Measurements from ENCODE around the gene LNX2.
"Not testable (repeated sequence)": the region's sequence is repeated elsewhere in the genome, so short reads cannot be mapped to it uniquely, and the experiment has no call there.

Gene LNX2

DNA sequence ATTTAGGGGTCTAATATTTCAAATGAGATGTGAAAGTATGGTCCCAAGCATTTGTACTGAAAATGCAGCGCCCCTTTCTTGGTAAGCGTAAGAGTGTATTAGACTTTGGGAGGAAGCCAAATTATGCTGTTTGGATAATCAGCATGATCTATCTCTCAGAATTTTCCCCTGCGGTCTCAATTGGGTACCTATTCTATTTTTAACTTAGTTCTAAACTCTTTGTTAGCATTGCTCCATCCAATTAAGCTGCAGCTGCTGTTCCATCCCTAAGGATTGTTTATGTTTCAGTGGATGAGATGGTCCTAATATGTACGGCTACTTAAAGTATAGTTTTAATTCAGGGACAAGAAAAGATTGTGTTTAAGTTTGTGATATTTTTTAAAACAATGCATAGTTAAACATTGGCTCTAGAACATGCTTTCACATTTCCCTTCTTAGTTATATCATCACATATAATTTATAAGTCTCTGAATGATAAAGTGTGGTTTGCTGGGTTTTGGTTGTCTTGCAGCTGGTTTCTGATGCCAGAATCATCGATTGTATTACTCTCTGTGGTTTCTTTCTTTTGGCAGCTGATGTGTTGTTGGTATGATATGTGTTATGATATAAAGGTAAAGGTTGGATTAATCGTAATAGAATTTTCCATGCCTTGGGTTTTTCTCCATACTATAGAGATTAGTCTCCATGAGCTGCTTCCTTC, 16.4 kb upstream of the LNX2 start:
- no peak for DNase-seq

DNA sequence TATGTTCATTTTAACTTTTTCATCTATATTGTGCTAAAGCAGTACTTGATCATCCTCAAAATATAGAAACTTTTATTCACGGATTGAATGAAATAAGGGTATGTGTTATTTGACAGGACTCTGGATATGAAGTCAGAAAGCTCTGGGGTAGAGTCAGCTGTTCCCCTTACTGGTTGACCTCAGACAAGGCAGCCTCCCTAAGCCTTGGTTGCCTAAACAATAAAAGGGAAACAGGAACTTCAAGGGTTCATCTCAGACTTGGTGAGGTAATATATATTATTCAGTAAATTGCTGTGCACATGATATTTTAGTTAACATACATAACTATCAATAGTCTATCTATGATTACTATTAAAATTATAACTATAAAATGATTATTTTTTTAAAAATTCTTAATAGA, 14.9 kb upstream of the LNX2 start:
- DNase-seq: no peak

DNA sequence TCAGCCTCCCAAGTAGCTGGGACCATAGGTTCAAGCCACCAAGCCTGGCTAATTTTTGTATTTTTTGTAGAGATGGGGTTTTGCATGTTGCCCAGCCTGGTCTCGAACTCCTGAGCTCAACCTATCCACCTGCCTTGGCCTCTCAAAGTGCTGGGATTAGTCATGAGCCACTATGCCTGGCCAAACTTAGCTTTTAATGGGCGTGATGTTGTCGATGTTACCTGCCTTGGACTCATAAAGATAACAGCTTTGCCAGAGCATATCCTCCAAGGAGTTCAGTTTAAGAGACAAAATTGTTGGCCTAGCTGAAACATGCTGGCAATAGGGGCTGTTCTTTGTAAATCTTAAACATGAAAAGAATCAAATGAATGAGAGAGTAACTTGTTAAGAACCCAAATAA, 14.5 kb upstream of the LNX2 start:
- no peak for DNase-seq

DNA sequence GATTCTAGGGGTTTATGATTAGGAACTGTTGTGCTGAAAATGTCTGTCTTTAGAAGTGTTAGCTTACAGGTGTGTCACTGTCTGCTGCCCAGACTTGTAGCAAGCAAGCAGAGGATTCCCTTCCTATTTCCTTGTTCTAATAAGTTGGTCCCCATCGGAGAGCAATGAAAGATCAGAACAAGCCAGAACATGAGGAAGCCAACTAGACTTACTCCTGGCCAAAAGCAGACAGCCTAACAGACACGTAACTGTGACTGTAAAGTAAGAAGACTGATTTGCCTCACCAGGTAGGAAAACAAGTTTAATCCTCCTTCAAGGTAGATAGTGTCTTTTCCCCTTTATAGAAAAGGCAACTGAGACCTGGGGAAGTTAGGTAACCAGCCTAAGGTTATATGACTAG, 13.9 kb upstream of the LNX2 start:
- DNase-seq: no peak

DNA sequence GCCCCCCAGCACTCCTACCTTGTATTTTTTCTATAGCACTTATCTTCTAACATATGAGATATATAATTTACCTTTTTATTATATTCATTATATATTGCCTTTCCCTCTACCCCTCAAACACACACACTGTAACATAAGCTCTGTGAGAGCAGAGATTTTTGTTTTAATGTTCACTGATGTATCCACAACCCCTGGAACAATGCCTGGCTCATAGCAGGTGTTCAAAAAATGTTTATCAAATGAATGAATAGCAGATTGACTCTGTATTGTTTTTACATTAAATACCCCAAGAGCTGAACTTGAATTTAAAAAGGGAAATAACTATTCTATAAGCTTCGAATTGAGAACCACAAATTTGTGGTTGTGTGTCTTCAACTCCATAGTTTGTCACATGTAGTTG, 12.3 kb upstream of the LNX2 start:
- no peak for DNase-seq

DNA sequence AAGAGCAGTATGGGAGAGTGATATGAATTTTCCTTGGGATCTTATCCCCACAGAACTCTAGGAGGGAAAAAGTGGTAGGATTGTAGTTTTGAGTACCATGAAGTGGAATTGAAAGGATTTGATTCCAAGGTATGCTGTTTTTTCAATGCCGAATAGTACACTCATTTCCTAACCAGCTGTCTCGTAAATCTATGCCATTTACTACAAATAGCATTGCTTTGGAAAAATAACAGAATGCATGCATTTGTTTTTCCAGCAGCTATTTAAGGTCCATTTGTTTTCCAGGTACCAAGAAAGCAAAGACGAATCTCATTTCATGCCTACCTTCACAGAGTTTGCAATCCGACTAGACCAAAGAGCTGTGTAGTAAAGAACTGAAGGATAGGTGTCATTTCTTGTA, 11.9 kb upstream of the LNX2 start:
- no peak for DNase-seq

DNA sequence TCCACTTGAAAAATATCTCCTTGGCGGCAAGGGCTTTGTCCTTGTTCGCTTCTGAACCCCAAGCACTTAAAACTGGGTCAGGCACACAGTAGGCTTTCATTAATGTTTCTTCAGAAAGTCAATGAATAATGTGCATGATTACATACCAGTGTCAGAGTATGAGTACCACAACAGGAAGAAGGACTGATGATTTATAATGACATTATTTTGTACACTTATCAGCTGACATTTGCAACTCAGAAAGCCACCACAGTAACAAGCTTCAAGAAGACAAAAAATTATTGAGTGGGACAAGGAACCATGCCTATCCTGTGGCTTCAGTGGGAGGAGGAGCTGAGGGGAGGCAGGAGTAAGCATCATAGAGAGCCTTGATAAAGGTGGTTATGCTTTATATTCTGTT, 11.3 kb upstream of the LNX2 start:
- DNase-seq: no peak

DNA sequence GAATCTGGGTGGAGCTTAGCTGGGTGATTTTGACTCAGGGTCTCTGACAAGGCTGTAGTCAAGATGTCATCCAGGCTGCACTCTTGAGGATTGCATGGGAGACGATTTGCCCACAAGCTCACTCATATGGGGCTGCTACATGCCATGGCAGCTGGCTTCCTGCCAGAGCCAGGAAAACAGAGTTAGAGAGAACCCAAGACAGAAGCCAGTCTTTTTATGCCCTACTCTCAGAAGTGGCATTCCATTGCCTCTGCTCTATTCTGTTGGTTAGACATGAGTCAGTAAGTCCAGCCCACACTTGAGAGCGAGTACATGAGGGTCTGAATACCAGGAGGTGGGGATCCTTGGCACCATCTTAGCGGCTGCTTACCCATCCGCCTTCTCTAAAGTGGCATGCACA, 10.8 kb upstream of the LNX2 start:
- no peak for DNase-seq

DNA sequence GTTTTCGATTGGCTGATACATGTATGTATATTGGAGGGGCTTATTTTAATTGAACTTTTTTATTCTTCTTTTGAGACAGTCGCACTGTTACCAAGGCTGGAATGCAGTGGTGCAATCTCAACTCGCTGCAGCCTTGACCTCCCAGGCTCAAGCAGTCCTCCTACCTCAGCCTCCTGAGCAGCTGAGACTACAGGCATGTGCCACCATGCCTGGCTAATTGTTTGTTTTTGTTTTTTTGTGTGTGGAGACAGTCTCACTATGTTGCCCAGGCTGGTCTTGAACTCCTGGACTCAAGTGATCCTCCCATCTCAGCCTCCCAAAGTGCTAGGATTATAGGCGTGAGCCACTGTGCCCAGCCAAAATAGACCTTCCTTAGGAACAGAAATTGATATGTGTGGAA, 8.4 kb upstream of the LNX2 start:
- not testable (repeated sequence) for DNase-seq

DNA sequence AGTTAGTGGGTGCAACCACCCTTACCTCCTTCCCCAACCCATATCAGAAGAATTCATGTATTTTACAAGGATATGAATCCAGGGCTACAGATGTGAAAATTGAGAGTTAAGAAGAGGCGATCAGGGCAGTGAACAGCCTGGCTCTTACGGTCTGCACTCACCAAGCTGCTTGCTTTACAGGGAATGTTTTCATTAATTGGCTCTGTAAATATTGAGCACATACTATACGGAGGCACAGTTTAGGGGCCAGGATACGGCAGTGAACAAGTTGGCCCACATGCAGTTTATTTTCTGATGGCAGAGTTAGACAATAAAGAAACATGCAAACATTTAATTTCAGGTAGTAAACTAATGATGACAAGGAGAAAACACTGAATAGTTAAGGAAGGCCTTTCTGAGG, 7.8 kb upstream of the LNX2 start:
- DNase-seq: no peak

DNA sequence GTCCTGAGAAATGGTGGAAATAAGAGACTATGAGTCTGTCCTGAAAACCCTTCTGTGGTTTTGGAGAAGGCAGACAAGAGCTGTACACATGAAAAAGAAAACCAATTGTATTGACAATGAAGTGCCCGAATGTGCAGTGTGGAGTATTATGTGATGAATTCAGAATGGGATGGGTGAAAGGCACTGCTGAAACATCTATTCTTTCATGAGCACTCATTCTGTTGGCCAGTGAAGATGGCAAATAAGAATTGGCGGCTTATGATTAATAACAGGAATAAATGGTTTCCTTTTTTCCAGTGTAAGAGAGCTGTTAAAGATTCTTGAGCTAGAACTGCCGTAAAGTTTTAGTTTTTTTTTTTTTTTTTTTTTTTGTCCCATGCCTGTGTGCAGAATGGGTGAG, 7.1 kb upstream of the LNX2 start:
- no peak for DNase-seq

DNA sequence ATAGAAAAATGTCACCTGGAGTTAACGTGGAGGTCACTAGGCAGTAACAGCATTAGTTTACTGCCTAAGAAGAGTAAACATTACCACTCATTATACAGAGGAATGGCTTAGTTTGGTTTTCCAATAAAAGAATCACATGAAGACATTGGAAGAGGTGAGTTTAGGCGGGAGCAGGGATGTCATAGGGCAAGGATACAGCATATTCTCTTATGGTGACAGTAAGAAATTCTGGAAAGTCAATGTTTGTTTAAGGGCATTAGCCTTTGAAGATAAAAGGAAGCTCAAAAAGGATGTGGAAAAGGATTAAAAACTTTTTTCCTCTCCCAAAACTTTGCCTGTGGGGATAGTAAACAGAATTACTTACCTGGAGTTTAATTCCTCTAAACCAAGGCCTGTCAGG, 5.5 kb upstream of the LNX2 start:
- no peak for DNase-seq

DNA sequence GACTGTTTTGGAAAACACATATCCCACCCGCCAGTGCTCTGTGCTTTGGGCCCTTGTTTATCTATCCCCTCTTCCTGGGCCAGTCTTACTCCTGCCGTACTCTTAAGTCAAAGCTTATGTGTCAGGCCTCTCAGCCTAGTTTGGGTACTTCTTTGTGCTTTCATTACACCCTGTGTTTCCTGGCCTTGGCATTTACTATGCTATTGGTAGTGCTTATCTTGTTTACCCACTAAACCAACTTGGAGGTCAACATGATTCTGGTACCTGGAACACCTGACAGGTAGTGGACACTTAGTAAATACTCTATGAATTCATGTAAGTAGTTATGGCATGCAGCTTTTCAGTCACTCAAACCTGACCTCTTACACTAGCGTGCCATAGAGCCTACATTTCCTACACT, 3.7 kb upstream of the LNX2 start:
- DNase-seq: no peak

DNA sequence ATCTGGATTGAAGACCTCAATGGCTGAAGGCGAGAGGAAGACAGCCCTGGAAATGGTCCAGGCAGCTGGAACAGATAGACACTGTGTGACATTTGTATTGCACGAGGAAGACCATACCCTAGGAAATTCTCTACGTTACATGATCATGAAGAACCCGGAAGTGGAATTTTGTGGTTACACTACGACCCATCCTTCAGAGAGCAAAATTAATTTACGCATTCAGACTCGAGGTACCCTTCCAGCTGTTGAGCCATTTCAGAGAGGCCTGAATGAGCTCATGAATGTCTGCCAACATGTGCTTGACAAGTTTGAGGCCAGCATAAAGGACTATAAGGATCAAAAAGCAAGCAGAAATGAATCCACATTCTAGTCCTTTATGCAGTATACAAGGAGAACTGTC, 2.6 kb upstream of the LNX2 start:
- no peak for DNase-seq

DNA sequence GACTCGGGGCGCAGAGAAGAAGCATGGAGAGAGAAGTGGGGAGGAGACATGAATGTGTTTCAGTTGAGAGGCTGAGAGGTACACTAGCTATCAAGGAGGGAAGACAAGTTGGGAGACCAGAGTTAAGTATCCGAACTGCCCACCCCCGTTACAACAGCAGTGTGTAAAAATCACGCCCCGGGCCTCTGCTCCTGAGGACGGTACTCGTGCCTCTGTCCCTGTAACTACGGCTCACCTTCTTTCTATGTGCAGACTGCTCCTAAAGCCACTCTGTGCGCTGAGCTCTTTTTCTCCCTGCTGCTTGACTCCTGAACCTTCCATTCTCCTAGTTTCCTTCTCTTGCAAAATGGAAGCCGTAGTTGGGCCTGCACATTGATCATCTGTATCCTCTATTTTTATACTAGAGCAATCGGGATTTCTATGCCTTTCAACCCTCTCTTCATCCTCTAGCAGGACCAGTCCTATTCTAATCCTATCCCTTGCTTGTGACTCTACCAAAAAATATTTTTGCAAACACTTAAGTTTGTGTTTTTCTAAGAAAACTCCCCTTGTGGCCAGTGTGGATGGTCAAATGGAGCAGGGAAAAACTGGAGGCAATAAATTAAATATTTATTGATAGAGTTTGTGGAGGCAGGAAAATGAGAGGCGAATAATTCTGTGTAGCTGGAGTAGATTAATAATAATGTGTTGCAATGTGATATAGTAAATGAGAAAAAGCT, 1.9 kb upstream of the LNX2 start:
- no peak for DNase-seq

DNA sequence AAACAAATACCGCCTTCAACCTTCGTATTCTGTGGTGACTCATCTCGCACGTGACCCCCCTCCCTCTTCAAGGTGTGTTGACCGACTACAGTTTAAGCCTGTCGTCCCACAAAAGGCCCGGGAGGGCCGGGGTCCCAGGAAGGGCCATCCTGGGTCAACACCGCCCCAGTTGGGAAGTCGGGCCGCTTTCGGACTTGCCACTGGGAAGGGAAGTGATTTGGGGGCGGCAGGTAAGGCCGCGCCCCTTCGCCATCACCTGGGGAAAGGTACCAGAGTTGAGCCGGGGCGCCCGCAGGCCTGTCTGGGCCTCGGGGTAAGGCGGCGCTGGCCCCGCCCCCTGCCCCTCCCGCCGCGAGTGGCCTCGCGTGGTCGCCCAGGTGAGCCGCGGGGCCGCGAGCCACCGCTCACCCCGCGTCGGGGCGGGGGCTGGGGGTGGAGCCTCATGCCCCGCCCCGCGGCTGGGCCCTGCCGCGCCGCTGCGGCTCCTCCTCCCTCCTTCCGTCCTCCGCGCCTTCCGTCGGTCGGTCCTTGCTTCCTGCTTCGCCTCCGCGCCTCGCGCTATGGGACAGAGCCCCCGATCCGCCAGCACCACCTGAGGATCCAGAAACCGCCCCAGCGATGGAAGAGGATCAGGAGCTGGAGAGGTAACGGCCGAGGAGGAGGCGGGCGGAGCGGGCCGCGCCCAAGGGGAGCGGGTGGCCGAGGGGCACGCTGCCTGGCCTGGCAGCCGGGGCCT, 1.2 kb upstream of the LNX2 start, which contains the start of gene POLR1D:
TSS of gene POLR1D (plus strand) at position 527 of the 736 bp plus-strand sequence. CDS start at position 619, 92 bp downstream.
- DNase-seq: peak; percentile 77

DNA sequence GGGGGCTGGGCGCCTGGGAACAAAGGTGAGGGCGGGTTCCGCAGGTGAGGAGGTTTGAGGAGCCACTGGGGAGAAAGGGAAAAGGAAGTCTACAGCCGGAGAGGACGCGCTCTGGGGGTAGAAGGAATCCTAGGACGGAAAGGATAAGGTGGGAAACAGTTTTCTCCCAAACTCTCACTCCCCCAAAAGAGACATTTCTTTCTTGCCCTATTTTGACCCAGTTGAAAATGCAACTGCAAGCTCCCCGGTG, 712 bp upstream of the LNX2 start:
- no peak for DNase-seq

DNA sequence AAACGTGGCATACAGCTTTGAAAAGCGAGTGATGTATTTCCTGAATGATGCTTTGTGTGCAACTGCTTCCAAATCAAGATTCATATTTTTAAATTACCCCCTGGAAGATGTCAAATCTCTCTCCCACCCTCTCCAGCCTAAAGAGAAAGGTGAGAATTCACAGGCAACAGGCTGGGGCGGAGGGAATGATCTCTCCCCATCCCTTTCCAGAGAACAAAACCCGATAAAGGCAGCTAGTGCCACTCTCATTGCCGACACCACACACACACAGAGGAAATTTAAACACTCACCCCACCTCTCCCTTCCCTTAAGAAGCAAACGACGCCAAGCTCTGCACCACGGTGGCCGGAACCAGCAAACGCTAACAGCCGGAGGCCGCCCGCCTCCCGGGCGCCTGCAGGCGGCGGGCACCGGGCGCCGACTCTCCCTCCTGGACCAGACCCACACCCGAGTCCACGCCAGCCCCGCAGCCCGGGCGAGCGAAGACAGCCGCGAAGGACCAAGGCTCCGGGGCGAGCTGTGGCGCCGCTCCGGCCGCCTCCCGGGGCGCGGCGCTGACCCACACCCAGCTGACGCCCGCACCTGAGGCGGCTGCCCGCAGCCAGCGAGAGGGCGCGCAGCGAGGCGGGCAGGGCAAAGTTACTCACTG, 477 bp downstream of the LNX2 start:
- DNase-seq: peak; percentile 22

DNA sequence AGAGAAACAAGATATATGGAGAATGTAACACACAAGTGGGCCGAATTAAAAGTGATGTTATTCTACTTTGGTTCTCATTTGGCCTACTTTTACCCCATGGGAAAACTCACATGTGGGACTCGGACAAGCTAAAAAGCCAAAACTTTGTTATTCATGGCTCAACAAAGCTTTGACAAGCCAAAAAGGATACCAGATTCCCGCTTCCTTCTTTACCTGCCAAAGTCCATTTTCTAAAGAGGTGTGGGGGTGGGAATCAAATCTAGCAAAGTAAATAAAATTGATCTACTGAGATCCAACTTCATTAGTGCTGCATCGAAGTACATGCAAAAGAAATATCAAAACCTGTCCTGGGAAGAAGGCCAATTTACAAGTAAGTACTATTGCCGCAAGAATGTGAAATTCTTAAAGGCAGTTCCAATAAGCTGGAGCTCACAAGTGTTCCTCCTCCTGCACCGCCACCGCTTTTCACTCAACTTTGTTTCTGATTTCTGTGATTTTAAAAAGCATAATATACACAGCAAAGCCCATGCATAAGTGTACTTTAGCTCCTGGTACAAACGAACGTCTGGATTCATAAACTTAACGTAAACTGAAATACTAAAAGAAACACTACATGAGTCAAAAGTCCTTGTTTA, 1.1 kb downstream of the LNX2 start:
- no peak for DNase-seq

DNA sequence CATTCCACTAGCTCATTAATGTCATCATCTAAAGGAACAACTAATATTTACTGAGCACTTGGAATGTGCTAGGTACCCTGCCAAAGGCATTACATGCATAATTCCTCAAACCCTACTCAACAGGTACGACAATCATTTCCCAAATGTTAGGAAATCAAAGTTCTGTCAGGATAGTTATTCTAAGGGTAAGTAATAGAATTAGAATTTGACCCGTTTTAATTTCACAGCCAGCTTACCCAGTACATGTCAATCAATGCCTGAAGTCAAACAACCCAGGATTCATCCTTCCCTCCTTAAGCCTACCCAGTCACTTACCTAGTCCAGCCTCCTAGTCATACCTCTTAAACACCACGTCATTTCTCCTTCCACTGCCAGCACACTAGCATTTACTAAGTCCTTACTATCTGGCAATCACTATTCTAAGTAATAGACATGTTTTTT, 2.4 kb downstream of the LNX2 start:
- DNase-seq: no peak

DNA sequence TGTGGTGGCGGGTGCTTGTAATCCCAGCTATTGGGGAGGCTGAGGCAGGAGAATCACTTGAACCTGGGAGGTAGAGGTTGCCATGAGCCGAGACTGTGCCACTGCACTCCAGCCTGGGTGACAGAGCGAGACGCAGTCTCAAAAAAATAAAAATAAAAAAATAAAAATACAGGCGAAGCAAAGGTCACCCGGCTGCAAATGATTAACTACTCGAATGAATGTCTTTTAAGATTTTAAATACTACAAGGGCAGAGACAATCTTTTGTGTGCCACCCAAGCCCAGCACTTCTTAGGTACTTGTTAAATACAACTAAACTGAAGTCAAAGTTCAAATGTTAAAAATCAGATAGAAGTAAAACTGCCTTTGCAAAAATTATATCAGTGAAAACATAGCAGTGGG, 6.7 kb downstream of the LNX2 start:
- DNase-seq: no peak

DNA sequence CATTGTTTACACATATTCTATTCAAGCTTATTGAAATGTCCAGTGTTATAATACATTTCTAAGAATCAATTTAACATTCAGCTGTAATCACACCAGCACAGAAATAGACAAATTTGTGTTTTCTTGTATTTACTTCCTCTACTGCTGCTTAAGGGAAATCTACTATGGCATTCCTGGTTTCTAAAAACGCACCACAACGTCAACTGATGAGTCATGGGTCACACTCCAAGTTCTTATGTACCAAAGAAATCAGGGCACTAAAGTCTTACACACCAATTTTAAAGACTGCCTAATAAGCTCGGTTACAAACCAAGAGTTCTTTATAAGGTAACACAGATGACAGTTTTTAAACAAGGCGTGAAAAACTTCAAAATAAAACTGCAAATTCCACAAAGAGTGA, 13.2 kb downstream of the LNX2 start:
- no peak for DNase-seq

DNA sequence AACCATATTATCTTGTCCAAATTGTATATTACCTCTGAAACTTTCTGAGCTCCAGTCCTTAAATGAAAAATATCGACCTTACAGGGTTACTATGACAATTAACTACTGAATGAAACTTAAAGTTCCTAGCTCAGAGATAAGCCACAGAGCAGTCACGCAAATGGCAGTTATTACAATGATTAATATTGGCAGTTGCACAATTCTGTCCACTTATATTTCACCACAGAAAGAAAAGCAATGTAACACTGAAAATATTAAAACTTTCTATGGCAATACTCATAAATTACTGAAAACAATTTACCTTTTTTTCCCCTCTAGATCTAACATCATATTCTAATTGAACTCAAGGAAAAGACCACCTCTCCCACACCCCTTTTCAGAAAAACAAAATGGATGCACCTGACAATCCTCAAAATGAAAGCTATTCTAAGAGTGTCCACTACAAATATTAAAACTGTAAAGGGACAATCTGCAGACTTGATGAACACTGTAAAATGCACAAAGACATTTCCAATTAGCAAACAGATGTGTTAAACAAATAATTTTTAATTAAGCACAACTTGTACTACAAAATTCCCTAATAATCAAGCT, 14.6 kb downstream of the LNX2 start:
- no peak for DNase-seq
